ENCODE results near the gene RPS19.

Gene RPS19

GRCh38 chr19:41917676-41918075, 57.6 kb downstream of the RPS19 start:
- DNase-seq, result no peak

- DNase-seq, result no peak
Measured at GRCh38 chr19:41918095-41918494, 58.0 kb downstream of the RPS19 start.

GRCh38 chr19:41918653-41919244, 58.7 kb downstream of the RPS19 start:
- no peak for DNase-seq

- no peak for DNase-seq
Measured at GRCh38 chr19:41919948-41920712, 60.1 kb downstream of the RPS19 start.

GRCh38 chr19:41920882-41921576, 61.0 kb downstream of the RPS19 start:
- DNase-seq, result no peak

GRCh38 chr19:41921577-41922576, 61.8 kb downstream of the RPS19 start:
- no peak for DNase-seq

Measured in NCI-H2029 treated with DMSO at 0.1 percent for 48 hours (cell line).